Measurements from ENCODE around the gene MYO15A.

- TF ChIP-seq POLR2A (IDR thresholded peaks at IDR 0.05) (no peak), POLR2AphosphoS5 (IDR thresholded peaks at IDR 0.05) (no peak), EP300 (IDR thresholded peaks at IDR 0.05; ENCODE audit: low read depth) (no peak)
These were observed 20.5 kb downstream of the MYO15A start for GRCh38 chr17:18129041-18129502.
